Measurements from ENCODE around the gene MEX3A.
"Not testable (repeated sequence)": the region's sequence is repeated elsewhere in the genome, so short reads cannot be mapped to it uniquely, and the experiment has no call there.

The MEX3A gene

DNA sequence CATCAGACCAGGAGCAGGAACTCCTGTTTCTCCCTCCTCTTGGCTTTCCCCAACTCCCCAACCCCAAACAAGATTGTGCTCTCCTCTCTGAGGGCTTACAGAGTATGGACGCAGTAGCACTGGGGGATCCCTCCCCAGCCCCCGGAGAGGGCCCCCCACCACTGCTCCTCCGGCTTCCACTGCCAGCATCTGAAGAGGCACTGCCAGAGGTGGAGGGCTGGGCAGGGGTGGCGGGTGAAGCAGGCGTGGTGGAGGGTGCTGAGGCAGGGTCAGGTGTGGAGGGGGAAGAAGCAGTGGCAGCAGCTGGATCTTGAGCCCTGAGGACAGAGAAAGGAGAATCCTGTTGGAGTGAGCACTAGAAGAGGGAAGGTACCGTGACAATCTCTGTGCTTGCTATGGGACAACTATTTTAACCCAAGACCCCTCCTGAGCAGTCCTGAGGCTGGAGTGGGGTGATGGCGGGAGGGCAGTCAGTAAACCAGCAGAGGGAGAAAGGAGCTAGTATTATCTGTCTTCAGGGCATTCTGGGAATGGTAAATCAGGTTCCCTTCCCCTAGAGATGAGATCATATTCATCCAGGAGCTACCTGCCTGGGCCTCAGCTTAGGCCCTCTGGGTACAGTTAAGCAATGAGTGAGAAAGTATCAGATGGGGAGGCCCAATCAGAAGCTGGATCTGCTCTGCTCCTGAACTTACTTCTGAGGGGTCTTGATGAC lies 31.1 kb downstream of the MEX3A start:
- peaks cover 40% of the 10 kb centered on the region for H3K36me3 ChIP-seq (ENCODE audit: insufficient read depth, low read length)
- no peak overlapping the region for H3K9ac ChIP-seq (ENCODE audit: low read depth, low read length)
- peaks cover 4% of the 10 kb centered on the region; the same call in 1 of the 2 replicates for H3K4me1 ChIP-seq (ENCODE audit: insufficient read depth, low read length)
- WGBS: 91% methylated on average over 6 of the region's 7 CpGs
- no peaks in the 10 kb centered on the region for H3K27me3 ChIP-seq (ENCODE audit: insufficient read depth, low read length)
- no peak overlapping the region for H3K27ac ChIP-seq (ENCODE audit: low read depth, low read length)
- no peaks in the 10 kb centered on the region for H3K9me3 ChIP-seq (ENCODE audit: insufficient read depth, low read depth, low read length)
- H3K4me3 ChIP-seq (ENCODE audit: low read length): no peak overlapping the region

DNA sequence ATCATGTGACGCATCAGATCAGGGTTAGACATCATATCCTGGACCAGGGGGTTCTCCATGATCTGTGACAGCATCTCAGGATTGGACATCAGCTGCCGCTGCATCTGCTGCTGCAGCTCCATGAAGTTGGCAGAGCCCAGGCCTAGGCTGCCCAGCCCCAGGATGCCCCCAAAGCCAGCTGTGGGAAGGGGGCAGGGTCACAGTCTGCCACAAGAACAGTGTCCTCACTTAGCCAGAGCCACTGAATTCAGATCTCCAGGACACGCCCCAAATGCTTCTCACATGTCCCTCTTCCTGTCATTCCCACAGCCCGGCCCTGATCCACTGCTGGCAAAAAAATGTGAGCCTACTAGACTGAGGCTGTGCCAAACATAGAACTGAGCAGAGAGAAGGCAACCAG lies 31.9 kb downstream of the MEX3A start:
- H3K9me3 ChIP-seq (ENCODE audit: insufficient read depth, low read depth, low read length): no peaks in the 10 kb centered on the region
- H3K4me3 ChIP-seq (ENCODE audit: low read length): no peak overlapping the region
- H3K36me3 ChIP-seq (ENCODE audit: insufficient read depth, low read length): peaks cover 42% of the 10 kb centered on the region
- 0 out of 2 replicates have a peak, but pooled peaks cover under 1% of the 10 kb centered on the region for H3K4me1 ChIP-seq (ENCODE audit: insufficient read depth, low read length)
- WGBS: 91% methylated on average over 4 of the region's 4 CpGs
- H3K27ac ChIP-seq (ENCODE audit: low read depth, low read length): no peak overlapping the region
- H3K27me3 ChIP-seq (ENCODE audit: insufficient read depth, low read length): no peaks in the 10 kb centered on the region
- H3K9ac ChIP-seq (ENCODE audit: low read depth, low read length): no peak overlapping the region

DNA sequence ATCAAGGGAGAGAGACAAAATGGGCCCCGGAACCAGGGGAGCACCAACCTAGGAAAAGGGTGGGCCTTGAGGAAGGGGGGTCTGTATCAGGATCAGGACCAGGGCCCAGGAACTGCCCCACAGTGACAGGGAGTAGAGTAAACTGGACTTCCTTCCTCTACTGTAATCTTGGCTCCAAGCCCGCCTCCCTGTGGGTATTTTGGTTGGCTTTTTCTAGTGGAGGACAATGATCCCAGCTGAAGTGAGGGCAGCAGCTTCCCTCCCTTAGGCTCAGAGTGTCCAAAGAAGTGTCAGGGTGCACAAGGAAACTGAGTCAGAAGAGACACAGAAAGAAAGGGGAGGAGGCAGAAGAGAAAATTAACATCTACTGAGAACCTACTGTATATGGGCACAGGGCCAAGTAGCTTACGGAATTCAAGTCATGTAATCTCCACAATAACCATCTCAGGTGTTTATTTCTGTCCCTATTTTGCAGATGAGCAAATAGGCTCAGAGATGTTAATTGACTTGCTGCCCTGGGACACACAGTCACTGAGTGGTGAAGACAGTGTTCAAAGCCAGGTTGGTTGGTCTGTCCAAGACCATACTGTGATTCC lies 33.5 kb downstream of the MEX3A start:
- 99% methylated on average over 3 of the region's 3 CpGs for WGBS
- Histone ChIP-seq H3K4me3 (ENCODE audit: low read length) (no peak overlapping the region), H3K9ac (ENCODE audit: low read depth, low read length) (no peak overlapping the region), H3K27me3 (ENCODE audit: insufficient read depth, low read length) (no peaks in the 10 kb centered on the region), H3K36me3 (ENCODE audit: insufficient read depth, low read length) (peaks cover 55% of the 10 kb centered on the region), H3K9me3 (ENCODE audit: insufficient read depth, low read depth, low read length) (no peaks in the 10 kb centered on the region), H3K27ac (ENCODE audit: low read depth, low read length) (no peak overlapping the region), H3K4me1 (ENCODE audit: insufficient read depth, low read length) (no peaks in the 10 kb centered on the region)

GRCh38 chr1:156045076-156045475 lies 37.2 kb downstream of the MEX3A start:
- H3K36me3 ChIP-seq (ENCODE audit: insufficient read depth, low read length): peaks cover 80% of the 10 kb centered on the region

GRCh38 chr1:156042828-156043227 lies 39.4 kb downstream of the MEX3A start:
- H3K36me3 ChIP-seq (ENCODE audit: insufficient read depth, low read length): peaks cover 72% of the 10 kb centered on the region
- H3K9me3 ChIP-seq (ENCODE audit: insufficient read depth, low read depth, low read length): no peaks in the 10 kb centered on the region
- H3K27ac ChIP-seq (ENCODE audit: low read depth, low read length): no peak overlapping the region
- H3K9ac ChIP-seq (ENCODE audit: low read depth, low read length): no peak overlapping the region
- H3K4me1 ChIP-seq (ENCODE audit: insufficient read depth, low read length): no peaks in the 10 kb centered on the region
- H3K4me3 ChIP-seq (ENCODE audit: low read length): no peak overlapping the region
- 92% methylated on average over 3 of the region's 3 CpGs for WGBS
- no peaks in the 10 kb centered on the region for H3K27me3 ChIP-seq (ENCODE audit: insufficient read depth, low read length)

More at GRCh38 chr1:156045076-156045475, 37.2 kb downstream of the MEX3A start:
- no peak overlapping the region for H3K9ac ChIP-seq (ENCODE audit: low read depth, low read length)
- WGBS: 94% methylated on average over 4 of the region's 4 CpGs
- H3K9me3 ChIP-seq (ENCODE audit: insufficient read depth, low read depth, low read length): no peaks in the 10 kb centered on the region
- no peaks in the 10 kb centered on the region for H3K4me1 ChIP-seq (ENCODE audit: insufficient read depth, low read length)
- H3K27me3 ChIP-seq (ENCODE audit: insufficient read depth, low read length): no peaks in the 10 kb centered on the region
- no peak overlapping the region for H3K4me3 ChIP-seq (ENCODE audit: low read length)
- no peak overlapping the region for H3K27ac ChIP-seq (ENCODE audit: low read depth, low read length)

DNA sequence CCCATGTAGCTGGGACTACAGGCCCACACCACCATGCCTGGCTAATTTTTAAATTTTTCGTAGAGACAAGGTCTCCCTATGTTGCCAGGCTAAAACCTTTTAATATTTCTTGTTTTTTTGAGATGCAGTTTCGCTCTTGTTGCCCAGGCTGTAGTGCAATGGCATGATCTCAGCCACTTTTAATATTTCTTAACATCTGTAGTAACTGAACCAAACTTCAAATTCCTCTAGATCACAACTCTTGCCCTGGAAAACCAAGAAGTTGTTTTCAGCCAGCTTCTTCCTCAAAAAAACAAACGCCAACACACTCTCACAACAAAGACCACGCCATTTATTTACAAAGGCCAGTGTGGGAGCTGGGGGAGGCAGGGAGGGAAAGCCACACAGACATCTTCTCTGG lies 47.3 kb downstream of the MEX3A start:
- not testable (repeated sequence) for H3K4me3 ChIP-seq (ENCODE audit: low read length); H3K27me3 ChIP-seq (ENCODE audit: insufficient read depth, low read length); H3K9ac ChIP-seq (ENCODE audit: low read depth, low read length); H3K4me1 ChIP-seq (ENCODE audit: insufficient read depth, low read length); H3K27ac ChIP-seq (ENCODE audit: low read depth, low read length); H3K9me3 ChIP-seq (ENCODE audit: insufficient read depth, low read depth, low read length)
- H3K36me3 ChIP-seq (ENCODE audit: insufficient read depth, low read length): peaks cover 29% of the 10 kb centered on the region
- 89% methylated on average over 3 of the region's 4 CpGs for WGBS

DNA sequence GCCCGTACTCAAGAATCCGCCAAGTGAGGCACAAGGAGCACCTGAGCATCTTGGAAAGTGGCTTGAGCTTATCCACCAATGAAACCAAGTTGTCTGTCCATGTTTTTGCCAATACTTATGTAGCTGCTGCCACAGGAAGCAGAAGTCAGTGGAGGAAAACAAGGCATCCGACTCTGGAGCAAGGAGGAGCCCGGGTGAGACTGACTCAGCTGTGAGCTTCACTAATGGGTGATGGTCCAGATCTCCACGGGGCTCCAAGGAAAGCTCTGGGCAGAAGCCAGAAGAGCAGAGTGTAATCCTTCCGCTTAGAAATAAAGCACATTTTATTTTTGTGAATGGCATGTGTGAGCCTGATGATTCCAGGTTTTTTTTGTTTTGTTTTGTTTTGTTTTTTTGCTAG lies 49.3 kb downstream of the MEX3A start:
- Histone ChIP-seq H3K36me3 (ENCODE audit: insufficient read depth, low read length) (peaks cover 15% of the 10 kb centered on the region), H3K27me3 (ENCODE audit: insufficient read depth, low read length) (no peaks in the 10 kb centered on the region), H3K27ac (ENCODE audit: low read depth, low read length) (no peak overlapping the region), H3K4me1 (ENCODE audit: insufficient read depth, low read length) (no peaks in the 10 kb centered on the region), H3K9me3 (ENCODE audit: insufficient read depth, low read depth, low read length) (no peaks in the 10 kb centered on the region), H3K4me3 (ENCODE audit: low read length) (no peak overlapping the region), H3K9ac (ENCODE audit: low read depth, low read length) (no peak overlapping the region)
- WGBS: 89% methylated on average over 6 of the region's 6 CpGs

DNA sequence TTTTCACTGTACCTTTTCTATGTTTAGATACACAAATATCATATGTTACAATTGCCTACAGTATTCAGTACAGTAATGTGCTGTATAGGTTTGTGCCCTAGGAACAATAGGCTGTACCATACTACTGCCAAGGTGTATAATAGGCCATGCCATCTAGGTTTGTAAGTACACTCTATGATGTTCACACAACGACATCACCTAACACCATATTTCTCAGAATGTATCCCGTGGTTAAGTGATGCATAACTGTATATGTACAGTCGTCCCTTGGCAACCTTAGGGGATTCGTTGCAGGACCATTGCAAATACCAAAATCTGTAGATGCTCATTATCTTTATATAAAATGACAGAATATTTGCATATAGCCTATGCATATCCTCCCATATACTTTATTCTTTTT lies 55.7 kb downstream of the MEX3A start:
- no peak overlapping the region for H3K4me3 ChIP-seq (ENCODE audit: low read length)
- H3K27me3 ChIP-seq (ENCODE audit: insufficient read depth, low read length): peaks cover 10% of the 10 kb centered on the region; the same call in 1 of the 2 replicates
- WGBS: 97% methylated on average over 2 of the region's 4 CpGs
- no peaks in the 10 kb centered on the region for H3K9me3 ChIP-seq (ENCODE audit: insufficient read depth, low read depth, low read length)
- no peaks in the 10 kb centered on the region; the same call in 1 of the 2 replicates for H3K4me1 ChIP-seq (ENCODE audit: insufficient read depth, low read length)
- no peak overlapping the region for H3K9ac ChIP-seq (ENCODE audit: low read depth, low read length)
- H3K27ac ChIP-seq (ENCODE audit: low read depth, low read length): no peak overlapping the region
- no peaks in the 10 kb centered on the region for H3K36me3 ChIP-seq (ENCODE audit: insufficient read depth, low read length)

DNA sequence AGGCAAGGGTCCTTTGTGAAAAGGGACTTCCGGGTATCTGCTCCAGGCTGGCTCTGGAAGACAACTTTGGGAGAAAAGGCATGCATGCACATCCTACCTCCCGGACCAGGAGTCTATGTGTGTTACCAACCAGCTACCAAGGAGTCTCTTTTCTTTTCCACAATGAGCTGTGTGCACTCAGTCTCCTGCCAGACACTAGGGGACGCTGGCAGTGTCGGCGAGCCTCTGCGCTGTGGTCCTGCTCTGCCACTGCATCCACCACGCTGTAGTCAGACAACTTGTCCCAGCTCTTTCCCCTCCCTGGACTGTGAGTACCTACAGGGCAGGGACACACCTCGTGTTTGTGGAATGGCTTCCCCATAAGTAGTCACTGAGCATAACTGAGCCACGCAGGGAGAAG lies 56.4 kb downstream of the MEX3A start:
- Histone ChIP-seq H3K4me1 (ENCODE audit: insufficient read depth, low read length) (peaks cover 3% of the 10 kb centered on the region; the same call in 1 of the 2 replicates), H3K9ac (ENCODE audit: low read depth, low read length) (no peak overlapping the region), H3K9me3 (ENCODE audit: insufficient read depth, low read depth, low read length) (no peaks in the 10 kb centered on the region), H3K27me3 (ENCODE audit: insufficient read depth, low read length) (peaks cover 10% of the 10 kb centered on the region; the same call in 1 of the 2 replicates), H3K36me3 (ENCODE audit: insufficient read depth, low read length) (no peaks in the 10 kb centered on the region), H3K27ac (ENCODE audit: low read depth, low read length) (no peak overlapping the region), H3K4me3 (ENCODE audit: low read length) (no peak overlapping the region)
- 21% methylated on average over 9 of the region's 9 CpGs for WGBS

DNA sequence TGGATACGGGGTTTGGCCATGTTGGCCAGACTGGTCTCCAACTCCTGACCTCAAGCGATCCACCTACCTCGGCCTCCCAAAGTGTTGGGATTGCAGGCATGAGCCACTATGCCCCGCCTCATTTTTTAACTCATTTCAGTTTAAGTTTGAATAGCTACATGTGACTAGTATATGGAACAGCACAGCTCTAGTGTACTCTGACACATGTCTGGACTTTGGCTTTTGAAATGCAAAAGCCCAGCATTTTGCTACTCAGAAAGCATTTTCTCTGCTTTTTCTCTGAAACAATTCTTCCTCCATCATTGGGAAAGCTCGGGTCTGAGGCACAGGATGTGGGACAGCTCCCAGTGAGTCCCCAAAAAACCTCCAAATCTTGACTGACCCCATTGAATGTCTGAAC lies 57.5 kb downstream of the MEX3A start:
- H3K4me1 ChIP-seq (ENCODE audit: insufficient read depth, low read length): peaks cover 7% of the 10 kb centered on the region
- peaks cover 10% of the 10 kb centered on the region; the same call in 1 of the 2 replicates for H3K27me3 ChIP-seq (ENCODE audit: insufficient read depth, low read length)
- WGBS: 95% methylated on average over 5 of the region's 5 CpGs
- H3K4me3 ChIP-seq (ENCODE audit: low read length): no peak overlapping the region
- no peak overlapping the region for H3K9ac ChIP-seq (ENCODE audit: low read depth, low read length)
- peaks cover under 1% of the 10 kb centered on the region; the same call in 1 of the 2 replicates for H3K36me3 ChIP-seq (ENCODE audit: insufficient read depth, low read length)
- no peaks in the 10 kb centered on the region for H3K9me3 ChIP-seq (ENCODE audit: insufficient read depth, low read depth, low read length)
- no peak overlapping the region for H3K27ac ChIP-seq (ENCODE audit: low read depth, low read length)

Data from HUES64 (cell line).